ENCODE measurements around the gene C2orf76.

C2orf76 gene

GRCh38 chr2:119259296-119259860 lies 107.3 kb downstream of the C2orf76 start:
- no peaks in the 10 kb centered on the region for H3K9me3 ChIP-seq
- H3K27me3 ChIP-seq: no peaks in the 10 kb centered on the region
- no peak overlapping the region for H3K4me3 ChIP-seq (ENCODE audit: low read depth, low read length)
- no peak for DNase-seq
- H3K4me1 ChIP-seq: peaks cover 7% of the 10 kb centered on the region
- H3K36me3 ChIP-seq: no peaks in the 10 kb centered on the region
- TF ChIP-seq CTCF (IDR thresholded peaks at IDR 0.05; ENCODE audit: low read depth, low read length): no peak

- Histone ChIP-seq H3K4me3 (ENCODE audit: low read depth, low read length) (no peak overlapping the region), H3K4me1 (peaks cover 7% of the 10 kb centered on the region), H3K27me3 (no peaks in the 10 kb centered on the region), H3K36me3 (no peaks in the 10 kb centered on the region), H3K9me3 (no peaks in the 10 kb centered on the region)
- TF ChIP-seq CTCF (IDR thresholded peaks at IDR 0.05; ENCODE audit: low read depth, low read length): no peak
- DNase-seq: peak; percentile 26
Measured at GRCh38 chr2:119257198-119257597, 109.4 kb downstream of the C2orf76 start.

GRCh38 chr2:119256582-119256921 lies 110.1 kb downstream of the C2orf76 start:
- H3K36me3 ChIP-seq: no peaks in the 10 kb centered on the region
- peak; percentile 30 for DNase-seq
- H3K4me3 ChIP-seq (ENCODE audit: low read depth, low read length): peak overlapping the region; percentile 7
- H3K9me3 ChIP-seq: no peaks in the 10 kb centered on the region
- peaks cover 7% of the 10 kb centered on the region for H3K4me1 ChIP-seq
- no peaks in the 10 kb centered on the region for H3K27me3 ChIP-seq
- TF ChIP-seq CTCF (IDR thresholded peaks at IDR 0.05; ENCODE audit: low read depth, low read length): no peak

- H3K4me1 ChIP-seq: peaks cover 7% of the 10 kb centered on the region
- peak overlapping the region; percentile 7 for H3K4me3 ChIP-seq (ENCODE audit: low read depth, low read length)
- H3K27me3 ChIP-seq: no peaks in the 10 kb centered on the region
- DNase-seq: peak; percentile 64
- H3K36me3 ChIP-seq: no peaks in the 10 kb centered on the region
- H3K9me3 ChIP-seq: no peaks in the 10 kb centered on the region
- no peak for TF ChIP-seq CTCF (IDR thresholded peaks at IDR 0.05; ENCODE audit: low read depth, low read length)
Measured at GRCh38 chr2:119255760-119256581, 110.7 kb downstream of the C2orf76 start.

GRCh38 chr2:119254601-119255080 lies 112.0 kb downstream of the C2orf76 start:
- TF ChIP-seq CTCF (IDR thresholded peaks at IDR 0.05; ENCODE audit: low read depth, low read length): no peak
- Histone ChIP-seq H3K4me1 (peaks cover 7% of the 10 kb centered on the region), H3K9me3 (no peaks in the 10 kb centered on the region), H3K27me3 (no peaks in the 10 kb centered on the region), H3K36me3 (no peaks in the 10 kb centered on the region), H3K4me3 (ENCODE audit: low read depth, low read length) (no peak overlapping the region)
- DNase-seq: no peak
